Right ventricle myocardium inferior (tissue), 1 donor: ENCODE results near the gene PIK3CD. TPM values are rescaled to one million over a fixed set of nuclear protein-coding genes. Genes with fewer than 3 reads are reported as not detected.
A peak's percentile ranks its signal among the peaks of the same experiment; 100 is the strongest.
"Not testable (repeated sequence)": the region's sequence is repeated elsewhere in the genome, so short reads cannot be mapped to it uniquely, and the experiment has no call there.

ENCODE experiments used
- ATAC-seq: fragments of 200-7000 bp; cut with Tn5 transposase; one replicate; pipeline ENCODE4 v1.9.1; 2020; ENCODE audit warnings: mild to moderate bottlenecking, moderate library complexity
- DNase-seq: peaks from one replicate; pipeline ENCODE4 v3.0.0; 2021; ENCODE audit errors: missing footprints
- intact Hi-C: fragments of 100-400 bp; cut with DNase I; formaldehyde crosslinking; loops from one replicate; pipeline ENCODE4 v1.11.0; 2022
- total RNA-seq: library from RNA; stranded (reverse); fragmentation: NEBNext Ultra II Directional; extraction: Animal tissue kit (Norgen Biotek cat#: 25700); gene quantifications from one replicate; pipeline ENCODE4 v1.2.1, GENCODE V29; 2021
- donor health status: DM: no; HTN: yes; CAD: no; lungs with severe emphysema.

PIK3CD gene
- total RNA-seq, 1 donor from 2014 or later: 4.1 TPM

DNA sequence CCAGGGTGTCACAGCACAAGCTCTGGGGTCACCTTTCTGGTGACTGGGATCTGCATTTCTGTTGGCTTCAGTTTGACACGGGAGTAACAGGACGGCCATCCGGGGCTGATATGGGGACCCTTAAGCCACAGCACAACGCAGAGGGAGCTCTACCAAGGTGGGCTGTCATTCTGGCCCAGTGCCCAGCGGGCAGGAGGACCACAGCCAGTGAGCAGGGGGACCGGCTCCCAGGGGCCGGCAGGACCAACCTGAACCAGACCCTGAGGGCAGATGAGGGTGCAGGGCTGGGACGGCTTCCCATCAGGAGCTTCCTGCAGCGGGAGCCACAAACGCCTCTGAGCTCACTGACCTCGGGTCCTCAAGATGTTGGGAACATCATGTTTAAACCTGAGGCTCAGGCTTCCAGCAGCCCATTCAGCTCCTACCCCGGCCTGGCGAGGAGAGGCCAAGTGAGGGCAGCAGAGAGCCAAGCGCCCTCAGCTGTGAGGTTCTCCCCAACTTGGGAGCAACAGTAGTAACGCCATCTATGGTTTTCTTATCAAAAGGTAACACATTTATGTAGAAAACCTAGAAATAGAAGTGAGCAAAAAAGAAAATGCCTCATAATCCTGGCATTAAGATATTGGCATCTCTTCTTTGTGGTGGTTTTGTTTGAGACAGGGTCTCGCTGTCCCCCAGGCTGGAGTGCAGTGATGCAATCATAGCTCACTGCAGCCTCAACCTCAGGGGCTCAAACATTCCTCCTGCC, 36.0 kb upstream of the PIK3CD start:
- ATAC-seq (peak; percentile 35), DNase-seq (no peak)
- intact Hi-C loops: no loop called here

- DNase-seq (no peak), ATAC-seq (no peak)
- intact Hi-C loops: no loop called here
Measured at GRCh38 chr1:9618909-9619679, 32.4 kb upstream of the PIK3CD start.

GRCh38 chr1:9621032-9621431, 30.5 kb upstream of the PIK3CD start:
- ATAC-seq: no peak
- intact Hi-C loops: no loop called here
- no peak for DNase-seq

DNA sequence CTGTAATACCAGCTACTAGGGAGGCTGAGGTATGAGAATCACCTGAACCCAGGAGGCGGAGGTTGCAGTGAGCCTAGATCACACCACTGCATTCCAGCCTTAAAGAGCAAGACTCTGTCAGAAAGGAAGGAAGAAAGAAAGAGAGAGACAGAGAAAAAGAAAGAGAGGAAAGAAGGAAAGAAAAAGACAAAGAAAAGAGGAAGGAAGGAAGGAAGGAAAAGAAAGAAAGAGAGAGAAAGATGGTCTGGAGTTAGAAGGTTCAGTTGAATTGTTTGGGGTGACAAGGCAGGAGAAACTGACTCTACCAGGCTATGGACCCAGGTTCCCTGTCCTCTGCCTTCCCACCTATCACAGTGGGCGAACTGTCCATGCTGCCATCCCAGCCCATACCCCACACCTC, 27.4 kb upstream of the PIK3CD start:
- ATAC-seq (no peak), DNase-seq (no peak)
- intact Hi-C loops: no loop called here

- not testable (repeated sequence) for ATAC-seq, DNase-seq
- intact Hi-C loops: loop anchor here (5.0 kb wide), 1 partner anchor 287 kb away; the partner anchor contains the start of gene CTNNBIP1
Measured at GRCh38 chr1:9625030-9625429, 26.5 kb upstream of the PIK3CD start.

DNA sequence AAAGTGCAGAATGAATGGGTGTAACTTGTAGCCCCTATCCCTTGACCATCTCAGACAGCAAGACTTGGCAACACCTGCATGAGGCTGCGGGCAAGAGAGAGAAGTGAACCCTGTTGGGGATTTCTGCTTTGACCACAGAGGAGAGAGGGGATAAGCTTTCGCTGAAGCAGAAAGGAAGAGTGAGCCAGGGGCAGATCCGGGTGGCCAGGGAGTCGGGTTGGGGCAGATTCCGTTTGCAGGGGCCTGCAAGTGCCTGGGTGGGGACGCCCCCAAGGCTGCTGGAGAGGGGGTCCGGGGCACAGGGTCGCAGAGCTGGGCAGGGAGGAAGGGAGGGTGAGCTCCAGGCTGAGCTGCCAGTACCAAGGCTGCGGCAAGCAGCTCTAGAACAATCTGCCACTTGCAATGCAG, 25.3 kb upstream of the PIK3CD start:
- ATAC-seq: no peak
- intact Hi-C loops: loop anchor here (5.0 kb wide), 1 partner anchor 286 kb away; the partner anchor contains the start of gene CTNNBIP1
- no peak for DNase-seq

- ATAC-seq (no peak), DNase-seq (peak; percentile 60)
- intact Hi-C loops: loop anchor here (5.0 kb wide), 1 partner anchor 284 kb away; the partner anchor contains the start of gene CTNNBIP1
Measured at GRCh38 chr1:9628541-9629444, 22.7 kb upstream of the PIK3CD start.

DNA sequence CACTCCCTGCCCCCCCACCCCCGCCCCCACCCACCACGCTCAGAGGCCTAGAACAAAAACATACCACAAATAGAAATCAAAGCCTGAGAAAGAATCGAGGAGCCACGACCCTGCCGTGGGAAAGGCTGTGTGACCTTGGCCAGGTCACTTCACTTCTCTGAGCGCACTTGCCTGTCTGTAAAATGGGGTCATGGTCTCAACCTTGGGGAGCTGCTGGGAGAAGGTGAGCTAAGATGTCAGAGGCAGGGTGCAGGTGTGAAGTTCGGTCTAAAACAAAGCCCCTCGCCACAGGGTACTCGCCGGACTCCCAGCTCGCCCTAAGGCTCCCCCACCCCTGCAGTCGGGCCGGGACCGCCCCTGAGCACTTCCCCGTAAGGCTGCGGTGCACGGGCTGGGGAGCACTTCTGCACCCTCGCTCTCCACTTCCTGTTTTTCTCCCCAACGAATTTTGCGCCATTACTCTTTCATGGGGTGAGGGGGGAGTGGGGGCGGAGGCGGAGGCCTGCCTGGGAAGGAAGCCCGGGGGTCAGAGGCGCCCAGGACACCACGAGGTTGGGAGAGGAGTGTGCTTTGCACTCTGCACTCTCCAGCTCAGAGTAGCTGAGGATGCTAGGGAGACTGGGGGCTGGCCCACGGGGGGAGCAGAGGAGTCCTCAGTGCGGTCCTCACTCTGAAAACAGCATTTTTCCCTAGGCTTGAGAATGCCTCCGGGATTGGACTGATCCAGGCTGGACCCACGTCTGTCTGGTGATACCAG, 21.9 kb upstream of the PIK3CD start:
- peak; percentile 47 for ATAC-seq
- intact Hi-C loops: loop anchor here (5.0 kb wide), 1 partner anchor 283 kb away; the partner anchor contains the start of gene CTNNBIP1
- peak; percentile 86 for DNase-seq

DNA sequence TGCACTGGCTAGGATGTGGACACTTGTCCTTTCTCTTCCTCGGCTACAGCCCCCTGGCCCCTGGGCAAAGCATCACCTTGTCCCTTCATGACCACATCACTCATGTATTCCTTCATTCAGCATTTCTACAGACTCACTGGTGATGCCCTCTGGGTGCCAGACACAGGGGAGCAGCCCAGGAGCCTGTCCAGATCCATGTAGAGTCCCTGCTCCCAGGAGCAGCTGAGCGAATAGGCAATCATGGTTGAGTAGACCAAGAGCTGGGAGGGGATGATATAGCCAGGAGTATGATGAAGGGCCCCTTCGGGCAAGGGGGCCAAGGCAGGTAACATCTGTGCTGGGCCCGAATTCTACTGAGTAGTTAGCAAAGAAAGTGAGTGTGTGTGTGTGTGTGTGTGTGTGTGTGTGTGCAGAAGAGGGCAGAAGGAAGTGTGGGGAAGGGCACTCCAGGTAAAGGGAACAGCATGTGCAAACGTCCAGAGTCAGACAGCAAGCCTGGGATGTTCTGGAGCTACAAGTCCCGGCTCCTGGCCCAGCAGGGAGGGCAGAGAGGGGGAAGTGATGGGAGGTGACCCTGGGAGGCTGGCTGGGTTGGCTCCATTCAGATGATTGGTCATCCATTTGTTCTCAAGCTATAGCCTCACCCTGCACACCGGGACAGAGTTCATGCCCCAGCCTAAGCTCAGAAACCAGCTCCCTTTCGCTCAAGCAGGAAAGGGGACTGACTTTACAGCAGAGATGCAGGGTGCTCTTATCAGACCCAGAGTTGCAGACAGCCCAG, 21.0 kb upstream of the PIK3CD start:
- intact Hi-C loops: no loop called here

GRCh38 chr1:9631613-9632012, 19.9 kb upstream of the PIK3CD start:
- intact Hi-C loops: no loop called here
- DNase-seq (no peak), ATAC-seq (no peak)

More for the DNA sequence above, 21.0 kb upstream of the PIK3CD start:
- no peak for DNase-seq
- no peak for ATAC-seq

- intact Hi-C loops: no loop called here
- no peak for ATAC-seq
- no peak for DNase-seq
Measured at GRCh38 chr1:9633493-9633892, 18.0 kb upstream of the PIK3CD start.

- DNase-seq (no peak), ATAC-seq (no peak)
- intact Hi-C loops: no loop called here
Measured at GRCh38 chr1:9634582-9634981, 16.9 kb upstream of the PIK3CD start.

DNA sequence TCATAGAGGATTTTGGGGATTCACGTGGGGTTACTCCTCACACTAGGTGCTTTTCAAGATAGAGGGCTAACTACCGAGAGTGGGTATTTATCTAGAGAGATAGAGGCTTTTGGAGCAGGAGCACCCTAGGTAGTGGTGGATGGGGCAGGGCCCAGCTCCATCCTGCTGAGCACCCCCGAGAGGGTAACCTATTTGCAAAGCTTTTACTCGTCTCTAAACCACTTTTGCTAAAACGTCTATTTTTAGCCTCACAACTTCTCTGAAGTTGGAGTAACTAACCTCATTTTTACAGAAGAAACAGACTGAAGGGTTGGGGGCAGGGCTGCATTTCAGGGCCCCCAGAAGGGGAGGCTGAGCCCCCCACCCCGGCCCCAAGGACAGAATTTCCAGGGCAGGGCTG, 12.3 kb upstream of the PIK3CD start:
- ATAC-seq (no peak), DNase-seq (no peak)
- intact Hi-C loops: no loop called here

DNA sequence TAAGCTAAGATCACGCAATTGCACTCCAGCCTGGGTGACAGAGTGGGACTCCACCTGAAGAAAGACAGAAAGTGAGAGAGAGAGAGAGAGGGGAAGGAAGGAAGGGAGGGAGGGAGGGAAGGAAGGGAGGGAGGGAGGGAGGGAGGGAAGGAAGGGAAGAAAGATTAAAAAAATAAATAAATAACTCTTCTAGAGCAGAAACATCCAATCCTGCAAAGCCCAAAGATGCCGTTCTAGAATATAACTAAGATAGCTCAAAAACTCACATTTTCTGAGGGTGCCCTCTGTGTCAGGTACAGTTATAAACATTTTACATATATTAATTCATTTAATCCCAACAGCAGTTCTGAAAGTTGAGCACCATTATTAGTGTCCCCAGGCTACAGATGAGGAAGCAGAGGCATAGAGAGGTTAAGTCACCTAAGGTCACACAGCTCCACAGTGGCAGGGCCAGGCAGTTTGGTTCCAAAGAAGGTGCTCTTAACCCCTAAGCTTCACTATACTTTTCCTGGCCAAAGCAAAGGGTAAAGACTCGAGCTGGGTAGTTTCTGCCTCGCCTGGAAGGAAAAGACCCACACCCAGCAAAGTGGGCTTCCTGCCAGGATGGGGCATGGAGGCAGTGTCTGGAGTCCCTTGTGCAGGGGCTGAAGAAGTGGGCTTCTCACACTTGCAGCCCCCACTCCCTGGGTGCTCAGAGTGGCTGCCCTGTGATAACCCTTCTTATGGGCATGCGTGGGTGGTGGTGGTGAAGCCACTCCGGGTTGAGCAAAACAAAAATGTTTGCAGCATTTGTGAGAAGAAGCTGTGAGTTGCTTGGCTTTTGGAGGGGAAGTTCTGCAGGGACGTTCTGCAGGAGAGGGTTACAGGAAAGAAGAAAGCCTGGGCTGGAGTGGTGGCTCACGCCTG, 7.9 kb upstream of the PIK3CD start:
- intact Hi-C loops: no loop called here
- ATAC-seq: no peak
- DNase-seq: no peak

DNA sequence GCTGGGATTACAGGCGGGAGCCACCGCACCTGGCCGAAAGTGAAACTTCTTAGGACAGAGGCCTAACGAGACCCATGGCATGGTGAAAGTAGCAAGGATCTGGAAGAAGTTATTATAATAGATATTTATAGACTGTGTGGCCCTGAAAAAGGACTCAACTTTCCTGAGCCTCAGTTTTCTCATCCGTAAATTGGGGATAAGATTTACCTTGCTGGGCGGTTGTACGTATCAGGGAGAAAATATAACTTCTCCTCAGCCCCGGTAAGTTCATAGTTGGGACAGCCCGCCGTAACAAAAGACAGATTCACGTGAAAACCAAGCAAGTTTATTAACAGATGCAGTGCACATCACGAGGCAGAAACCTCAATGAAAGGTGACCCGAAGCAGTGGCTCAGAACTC, 5.5 kb upstream of the PIK3CD start:
- DNase-seq (no peak), ATAC-seq (no peak)
- intact Hi-C loops: no loop called here

GRCh38 chr1:9648171-9648570, 3.4 kb upstream of the PIK3CD start:
- intact Hi-C loops: no loop called here
- DNase-seq (no peak), ATAC-seq (no peak)

GRCh38 chr1:9649769-9650168, 1.8 kb upstream of the PIK3CD start:
- ATAC-seq (no peak), DNase-seq (no peak)
- intact Hi-C loops: no loop called here
